ENCODE results near the gene E2F4. TPM values are rescaled to one million over a fixed set of nuclear protein-coding genes. Genes with fewer than 3 reads are reported as not detected.

The E2F4 gene
- total and polyA plus RNA-seq, 2 of the 13 experiments (the other 11 are each of a cell fraction or from before 2014, with no cell fraction given), result 84.8 to 91.2 TPM

GRCh38 chr16:67246756-67247191 lies 54.8 kb downstream of the E2F4 start (continued):
- no peak for TF ChIP-seq CBX2 (IDR thresholded peaks at IDR 0.05; ENCODE audit: low read depth, low read length)
- no peak for TF ChIP-seq CBX2 (CRISPR knock-in tag; IDR thresholded peaks at IDR 0.05; ENCODE audit: low read depth)
- TF ChIP-seq CTCF (CRISPR knock-in tag; IDR thresholded peaks at IDR 0.05), result no peak; the same call in 1 of the 2 replicates
- TF ChIP-seq MTF1 (CRISPR knock-in tag; IDR thresholded peaks at IDR 0.05), result no peak
- TF ChIP-seq ZFP62 (CRISPR knock-in tag; IDR thresholded peaks at IDR 0.05), result no peak
- no peak for TF ChIP-seq AHDC1 (CRISPR knock-in tag; IDR thresholded peaks at IDR 0.05; ENCODE audit: borderline replicate concordance)
- TF ChIP-seq TMF1 (CRISPR knock-in tag; IDR thresholded peaks at IDR 0.05; ENCODE audit: low read depth), result no peak
- no peak for TF ChIP-seq ZNF20 (CRISPR knock-in tag; IDR thresholded peaks at IDR 0.05)
- TF ChIP-seq ZFP41 (CRISPR knock-in tag; IDR thresholded peaks at IDR 0.05; ENCODE audit: borderline replicate concordance), result no peak
- TF ChIP-seq NFKBIZ (CRISPR knock-in tag; IDR thresholded peaks at IDR 0.05), result no peak
- no peak for TF ChIP-seq REPIN1 (CRISPR knock-in tag; IDR thresholded peaks at IDR 0.05; ENCODE audit: borderline replicate concordance, low read depth)
- no peak for TF ChIP-seq BCLAF1 (IDR thresholded peaks at IDR 0.05)
- TF ChIP-seq FOXP4 (CRISPR knock-in tag; IDR thresholded peaks at IDR 0.05), result no peak
- no peak for TF ChIP-seq NONO (IDR thresholded peaks at IDR 0.05)
- TF ChIP-seq NONO (CRISPR knock-in tag; conservative IDR thresholded peaks at IDR 0.05), result no peak
- no peak for TF ChIP-seq ZNF83 (CRISPR knock-in tag; IDR thresholded peaks at IDR 0.05; ENCODE audit: borderline replicate concordance)
- TF ChIP-seq REL (CRISPR knock-in tag; conservative IDR thresholded peaks at IDR 0.05), result no peak
- no peak for TF ChIP-seq ZNF577 (CRISPR knock-in tag; IDR thresholded peaks at IDR 0.05; ENCODE audit: borderline replicate concordance, low read depth)
